IMR-90 (cell line): Measurements from ENCODE around the gene FARS2.

Experiments used
- CTCF ChIP-seq: conservative IDR thresholded peaks from 2 replicates; pipeline ENCODE4 v1.5.1; 2012; ENCODE audit warnings: mild to moderate bottlenecking, low read depth, low read length, improper control_type of control experiment
- MAZ ChIP-seq: IDR thresholded peaks from 2 replicates; pipeline ENCODE4 v1.6.1; 2012; ENCODE audit warnings: low read depth, mild to moderate bottlenecking, low read length, improper control_type of control experiment, moderate library complexity, borderline replicate concordance
- POLR2A ChIP-seq: IDR thresholded peaks from 2 replicates; pipeline ENCODE4 v1.6.1; 2012; ENCODE audit warnings: mild to moderate bottlenecking, low read depth, low read length
- RFX5 ChIP-seq: IDR thresholded peaks from 2 replicates; pipeline ENCODE4 v1.8.0; 2012; ENCODE audit warnings: low read depth, mild to moderate bottlenecking, low read length, moderate library complexity

- no peak for TF ChIP-seq CTCF
- TF ChIP-seq RFX5, result no peak
- TF ChIP-seq POLR2A, result no peak
- no peak for TF ChIP-seq MAZ
Measured at GRCh38 chr6:5338177-5338960, 77.1 kb downstream of the FARS2 start.
